GM19023 (cell line): Measurements from ENCODE around the gene SNAPIN.
"Not testable (repeated sequence)": the region's sequence is repeated elsewhere in the genome, so short reads cannot be mapped to it uniquely, and the experiment has no call there.

Experiments
- ATAC-seq: cut with Tn5 transposase; IDR thresholded peaks from one replicate; pipeline ENCODE4 v1.9.1; 2021; ENCODE audit warnings: mild to moderate bottlenecking, moderate library complexity; ENCODE audit not compliant: unreplicated experiment

SNAPIN gene

DNA sequence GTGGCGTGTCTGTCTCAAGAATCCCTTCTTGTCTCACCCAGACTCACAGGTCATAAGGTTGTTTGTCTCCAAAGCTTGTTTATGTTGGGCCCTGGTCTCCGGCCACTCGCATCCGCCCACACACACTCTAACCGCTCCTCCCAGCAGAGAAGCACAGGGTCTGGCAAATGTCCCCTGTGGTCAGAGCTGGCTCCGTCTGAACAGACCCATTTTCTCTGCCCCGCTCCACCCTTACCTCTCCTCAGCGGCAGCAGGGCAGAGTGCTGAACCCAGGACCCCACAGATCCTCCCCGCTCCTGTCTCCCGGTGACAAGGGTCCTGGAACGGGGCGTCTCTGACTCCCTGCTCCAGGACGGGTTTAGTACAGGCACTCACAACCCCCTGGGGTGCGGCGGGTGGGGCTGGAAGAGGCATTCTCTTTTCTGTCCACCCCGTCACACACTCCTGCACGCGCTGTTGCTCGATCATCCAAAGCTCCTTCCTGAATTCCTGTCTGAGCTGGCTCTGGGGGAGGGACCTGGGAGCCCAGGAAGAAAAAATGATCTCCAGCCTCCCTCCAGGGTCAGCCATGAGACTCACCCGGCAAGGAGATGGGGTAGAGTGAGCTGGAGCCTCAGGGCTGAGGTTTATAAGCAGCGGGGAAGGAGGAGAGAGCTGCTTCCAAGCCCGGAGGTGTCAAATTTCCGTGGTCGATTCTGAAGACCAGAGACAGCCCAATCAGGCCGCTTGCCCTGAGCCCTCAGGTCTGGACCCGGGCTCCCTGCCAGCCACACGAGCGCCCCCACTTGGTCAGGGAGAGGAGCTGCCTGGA lies 31.4 kb upstream of the SNAPIN start, which contains the start of gene S100A13:
S100A13 (minus strand) TSS at position 602 of the 811 bp plus-strand sequence. CDS start 1,033 bp downstream, outside the sequence.
- no peak for ATAC-seq

DNA sequence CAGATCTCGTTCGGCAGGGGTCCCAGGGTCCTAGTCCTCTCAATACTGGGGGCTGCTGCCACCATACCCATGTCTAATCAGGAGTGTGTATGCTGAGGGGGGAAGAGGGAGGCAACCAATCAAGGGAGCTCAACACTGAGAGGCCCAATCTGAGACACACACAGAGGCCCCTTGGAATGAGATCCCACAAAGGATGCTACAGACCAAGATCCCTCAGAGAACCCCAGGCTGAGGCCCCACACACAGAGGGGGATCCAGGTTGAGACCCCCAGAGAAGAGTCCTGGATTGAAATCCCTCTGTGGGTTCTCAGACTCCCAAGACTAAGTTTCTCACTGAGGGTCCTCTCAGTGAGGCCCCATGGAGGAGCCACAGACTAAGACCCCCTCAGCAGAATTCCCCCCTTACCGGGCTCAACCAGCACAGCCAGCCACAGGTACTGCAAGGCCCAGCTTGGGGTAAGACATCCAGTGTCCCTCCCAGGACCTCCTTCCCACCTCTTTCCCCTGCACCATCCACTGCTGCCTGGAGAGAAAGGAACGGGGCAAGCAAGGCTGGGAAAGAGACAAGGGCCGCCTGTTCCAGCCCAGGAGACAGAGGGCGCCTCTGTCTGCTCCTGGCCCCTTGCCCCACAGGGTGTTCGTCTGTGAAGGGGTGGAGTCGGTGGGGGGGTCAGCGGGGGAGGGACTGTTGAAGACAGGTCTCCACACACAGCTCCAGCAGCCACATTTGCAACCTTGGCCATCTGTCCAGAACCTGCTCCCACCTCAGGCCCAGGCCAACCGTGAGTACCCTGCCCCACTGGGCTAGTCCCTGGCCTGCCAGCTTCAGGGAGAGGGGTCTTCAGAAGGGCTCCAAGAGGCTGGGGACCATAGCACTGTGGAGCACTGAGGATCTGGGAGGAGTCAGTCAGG lies 30.5 kb upstream of the SNAPIN start, which contains the start of gene S100A1:
S100A1 (plus strand) TSS at position 720 of the 912 bp plus-strand sequence. CDS start 2,088 bp downstream, outside the sequence.
- ATAC-seq, result no peak

DNA sequence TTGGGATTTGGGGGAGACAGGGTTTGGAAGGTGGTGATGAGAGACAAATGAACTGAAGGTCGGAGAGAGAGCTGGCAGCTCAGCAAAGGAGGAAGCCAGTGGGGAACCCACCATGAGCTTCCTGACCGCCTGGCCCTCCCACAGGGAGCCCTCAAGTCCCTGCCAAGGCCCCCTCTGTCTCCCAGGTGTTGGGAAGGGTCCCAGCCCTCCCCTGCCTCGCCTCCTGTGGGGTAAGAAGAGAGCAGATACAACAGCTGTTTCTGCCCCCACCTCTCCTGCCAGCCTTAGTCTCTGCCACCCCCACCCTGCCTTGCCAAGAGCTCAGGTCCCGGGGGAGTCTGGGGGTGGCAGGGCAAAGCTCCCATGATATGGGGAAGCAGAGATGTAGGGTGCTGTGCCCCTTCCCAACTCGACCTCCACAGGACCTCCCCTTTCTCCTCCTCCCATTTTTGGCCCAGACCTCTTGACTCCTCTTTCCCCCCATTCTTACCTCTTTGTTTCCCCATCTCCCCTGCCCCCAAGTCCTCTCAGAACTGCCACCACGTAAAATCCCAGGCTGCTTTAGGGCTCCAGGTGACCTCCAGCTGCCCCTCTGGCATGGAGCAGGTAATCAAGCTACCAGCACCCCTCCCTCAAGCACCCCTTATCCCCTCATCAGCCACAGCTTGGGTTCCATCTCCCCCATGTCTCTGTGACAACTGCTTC lies 29.7 kb upstream of the SNAPIN start:
- no peak for ATAC-seq

DNA sequence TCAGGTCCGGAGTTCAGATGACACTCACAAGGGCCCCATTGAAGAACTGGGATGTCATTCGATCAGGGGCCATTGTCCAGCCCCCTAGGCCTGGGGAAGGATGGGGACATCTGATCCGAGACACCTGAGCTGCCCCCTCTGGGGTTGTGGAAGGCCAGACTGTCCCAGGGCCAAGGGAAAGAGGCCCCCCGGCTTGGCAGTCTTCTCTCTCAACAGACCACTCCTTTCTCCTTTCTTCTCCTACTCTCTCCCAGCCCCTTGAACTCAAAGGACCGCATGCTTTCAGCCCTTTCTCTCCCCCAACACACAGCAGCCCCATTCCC lies 29.2 kb upstream of the SNAPIN start:
- no peak for ATAC-seq

DNA sequence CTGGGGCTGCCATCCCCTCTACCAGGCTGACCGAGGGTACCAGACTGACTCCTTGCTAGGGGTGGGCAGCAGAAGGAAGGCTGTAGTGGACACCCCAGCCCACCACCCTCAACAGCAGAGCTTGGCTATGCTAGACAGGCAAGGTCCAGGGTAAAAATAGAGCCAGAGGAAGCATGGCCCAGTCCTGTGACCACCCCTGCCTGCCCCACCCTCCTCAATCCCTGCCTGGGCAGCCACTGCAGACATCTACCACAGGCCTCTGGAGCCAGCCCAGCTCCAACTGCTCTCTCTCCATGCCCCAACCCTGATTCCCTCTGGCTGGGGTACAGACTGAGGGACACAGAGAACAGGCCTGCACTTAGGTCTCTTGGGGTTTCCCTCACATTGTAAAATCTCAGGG lies 28.5 kb upstream of the SNAPIN start:
- ATAC-seq, result no peak

DNA sequence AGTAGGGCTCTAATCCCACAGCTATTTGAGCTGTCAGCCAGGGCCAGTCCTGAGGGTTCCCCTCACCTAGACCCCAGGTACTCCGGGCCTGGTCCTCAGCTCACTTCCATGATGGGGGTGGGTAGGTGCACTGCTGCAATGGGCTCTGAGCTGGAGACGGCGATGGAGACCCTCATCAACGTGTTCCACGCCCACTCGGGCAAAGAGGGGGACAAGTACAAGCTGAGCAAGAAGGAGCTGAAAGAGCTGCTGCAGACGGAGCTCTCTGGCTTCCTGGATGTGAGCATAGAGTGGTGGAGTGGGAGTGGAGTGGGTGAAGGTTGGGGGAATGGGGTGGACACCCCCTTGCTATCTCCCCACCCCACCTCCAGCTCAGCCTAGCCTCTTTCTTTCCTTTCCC lies 28.1 kb upstream of the SNAPIN start:
- no peak for ATAC-seq

DNA sequence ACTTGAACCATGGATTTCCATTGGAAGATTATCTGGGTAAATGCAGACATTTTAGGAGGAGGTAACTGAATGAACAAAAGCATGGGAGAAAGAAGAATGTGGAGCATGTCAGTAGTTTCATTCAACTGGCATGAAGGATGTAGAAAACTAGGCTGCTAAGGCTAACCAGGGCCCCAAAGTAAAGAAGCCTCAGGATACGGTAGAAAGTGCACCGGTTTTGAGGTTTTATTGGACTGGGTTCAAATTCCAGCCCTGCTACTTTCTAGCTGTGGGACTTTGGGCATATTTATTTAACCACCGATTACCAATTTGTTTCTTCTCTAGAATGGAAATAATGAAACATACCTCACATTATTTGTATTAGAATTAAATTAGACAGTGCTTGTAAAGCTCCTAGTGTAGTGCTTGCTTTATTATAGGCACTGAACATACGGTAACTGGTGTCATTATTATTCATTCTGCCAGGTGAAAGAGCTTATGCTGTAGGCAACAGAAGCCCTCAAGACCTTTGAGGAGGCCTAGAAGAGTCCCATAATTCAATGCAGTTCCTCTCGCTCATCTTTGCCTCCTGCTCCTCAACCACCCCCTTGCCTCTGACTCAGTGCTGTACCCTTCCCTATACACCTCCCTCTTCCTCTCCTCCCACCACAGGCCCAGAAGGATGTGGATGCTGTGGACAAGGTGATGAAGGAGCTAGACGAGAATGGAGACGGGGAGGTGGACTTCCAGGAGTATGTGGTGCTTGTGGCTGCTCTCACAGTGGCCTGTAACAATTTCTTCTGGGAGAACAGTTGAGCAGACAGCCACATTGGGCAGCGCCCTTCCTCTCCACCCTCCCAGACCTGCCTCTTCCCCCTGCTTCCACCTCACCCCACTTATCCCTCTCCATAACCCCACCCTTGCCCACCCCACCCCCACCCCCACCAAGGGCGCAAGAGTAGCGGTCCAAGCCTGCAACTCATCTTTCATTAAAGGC lies 27.2 kb upstream of the SNAPIN start:
- no peak for ATAC-seq

DNA sequence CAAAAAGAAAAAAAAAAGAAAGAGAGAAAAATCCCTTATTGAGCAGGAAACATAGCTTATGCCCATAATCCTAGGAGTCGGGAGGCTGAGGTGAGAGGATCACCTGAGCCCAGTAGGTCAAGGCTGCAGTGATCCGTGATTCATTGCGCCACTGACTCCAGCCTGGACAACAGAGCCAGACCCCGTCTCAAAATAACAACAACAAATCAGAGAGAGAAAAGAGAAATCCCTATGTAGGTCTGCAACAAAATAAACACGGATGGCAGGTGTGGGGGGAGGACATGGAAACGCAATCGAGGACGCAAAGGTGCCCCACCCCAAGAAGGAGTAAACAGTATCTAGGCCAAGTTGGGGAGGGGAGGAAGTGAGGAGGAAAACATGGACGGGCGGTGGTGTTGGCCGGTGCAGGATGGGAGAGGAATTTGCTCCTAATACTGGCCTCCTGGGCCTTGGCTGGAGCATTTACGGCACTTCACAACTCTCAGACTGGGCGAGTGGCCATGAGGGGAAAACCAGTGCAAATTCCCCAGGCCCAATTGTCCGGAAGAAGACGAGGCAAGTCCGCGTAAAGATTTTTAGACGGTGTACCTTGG lies 25.2 kb upstream of the SNAPIN start:
- peak; percentile 5 for ATAC-seq

DNA sequence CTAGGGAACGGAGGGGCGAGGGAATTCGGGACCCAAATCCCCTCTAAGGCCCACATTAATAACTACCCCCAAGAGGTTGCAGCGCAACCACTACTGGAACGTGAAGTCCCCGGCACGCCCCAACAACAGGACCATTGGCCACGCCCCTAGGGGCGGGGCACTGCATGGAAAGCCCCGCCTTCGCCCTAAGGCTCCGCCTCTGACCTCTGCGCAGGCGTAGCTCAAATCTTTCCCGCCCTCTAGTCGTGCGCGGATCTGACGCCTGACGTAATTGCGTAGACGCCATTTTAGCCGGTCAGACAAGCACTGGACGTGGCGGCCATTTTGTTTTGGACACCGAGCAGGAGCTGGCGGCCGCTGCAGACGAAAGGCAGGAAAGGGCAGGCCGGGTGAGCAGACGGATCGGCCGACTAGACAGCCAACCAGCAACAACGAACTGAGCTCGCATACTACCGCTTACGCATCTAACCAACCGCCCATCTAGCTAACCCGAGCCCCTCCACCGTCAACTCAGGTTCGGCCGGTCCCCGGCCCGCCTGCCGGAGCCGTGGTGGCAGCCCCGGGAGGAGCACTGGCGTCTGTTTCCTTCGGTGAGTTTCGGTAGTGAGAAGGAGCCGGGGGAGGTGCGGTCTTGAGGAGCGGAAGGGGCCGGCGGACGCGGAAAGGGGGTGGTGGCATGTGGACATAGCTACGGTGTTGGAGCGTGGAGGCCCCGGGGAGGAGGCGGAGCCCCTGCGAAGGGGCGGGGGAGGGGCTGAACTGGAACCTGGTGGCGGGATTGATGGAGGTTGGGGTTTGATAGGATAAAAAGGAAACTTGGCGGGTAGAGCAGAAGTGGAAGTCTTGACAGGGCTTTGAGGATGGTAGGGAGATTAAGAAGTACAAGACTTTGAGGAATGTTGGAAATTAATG lies 24.5 kb upstream of the SNAPIN start, which contains the start of gene CHTOP:
CHTOP (plus strand) TSS at position 313 of the 912 bp plus-strand sequence. CDS start 2,523 bp downstream, outside the sequence.
- peak; percentile 90 for ATAC-seq

DNA sequence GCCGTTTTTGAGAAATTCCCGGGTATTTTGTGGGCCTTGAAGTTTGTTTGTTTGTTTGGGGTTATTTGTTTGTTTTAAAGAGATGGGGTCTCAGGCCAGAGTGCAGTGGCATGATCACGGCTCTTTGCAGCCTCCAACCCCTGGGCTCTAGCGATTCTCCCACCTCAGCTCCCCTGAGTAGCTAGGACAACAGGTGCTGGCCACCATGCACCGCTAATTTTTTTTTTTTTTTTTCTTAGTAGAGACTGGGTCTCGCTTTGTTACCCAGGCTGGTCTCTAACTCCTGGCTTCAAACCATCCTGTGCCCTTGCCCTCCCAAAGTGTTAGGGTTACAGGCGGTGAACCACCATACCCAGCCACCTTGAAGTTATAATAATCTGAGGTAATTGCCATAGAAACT lies 22.6 kb upstream of the SNAPIN start:
- ATAC-seq, result no peak

DNA sequence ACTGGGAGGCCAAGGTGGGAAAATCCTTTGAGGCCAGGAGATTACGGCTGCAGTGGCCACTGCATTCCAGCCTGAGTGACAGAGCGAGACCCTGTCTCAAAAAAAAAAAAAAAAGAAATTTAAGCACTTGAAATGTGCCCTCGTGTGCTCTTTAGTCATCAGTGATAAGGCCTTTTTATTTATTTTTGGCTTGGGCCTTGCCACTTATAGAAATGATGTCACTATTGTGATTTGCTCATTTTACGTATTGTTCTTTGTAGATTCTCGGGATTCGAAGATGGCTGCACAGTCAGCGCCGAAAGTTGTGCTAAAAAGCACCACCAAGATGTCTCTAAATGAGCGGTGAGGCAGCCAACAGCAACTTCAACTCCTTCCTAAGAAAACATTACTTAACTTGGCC lies 22.2 kb upstream of the SNAPIN start:
- no peak for ATAC-seq

DNA sequence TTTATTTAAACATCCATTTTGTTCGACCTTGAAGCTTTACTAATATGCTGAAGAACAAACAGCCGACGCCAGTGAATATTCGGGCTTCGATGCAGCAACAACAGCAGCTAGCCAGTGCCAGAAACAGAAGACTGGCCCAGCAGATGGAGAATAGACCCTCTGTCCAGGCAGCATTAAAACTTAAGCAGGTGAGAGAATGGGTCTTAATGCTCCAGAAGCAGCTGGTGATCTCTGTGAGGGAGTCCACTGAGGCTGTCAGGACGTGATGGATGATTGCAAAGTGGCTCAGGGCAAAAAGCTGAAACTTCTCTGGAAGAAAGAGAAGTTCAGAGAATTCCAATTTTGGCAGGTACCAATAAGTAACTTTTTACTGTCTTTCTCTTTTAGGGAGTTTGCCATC lies 20.2 kb upstream of the SNAPIN start:
- ATAC-seq, result no peak

DNA sequence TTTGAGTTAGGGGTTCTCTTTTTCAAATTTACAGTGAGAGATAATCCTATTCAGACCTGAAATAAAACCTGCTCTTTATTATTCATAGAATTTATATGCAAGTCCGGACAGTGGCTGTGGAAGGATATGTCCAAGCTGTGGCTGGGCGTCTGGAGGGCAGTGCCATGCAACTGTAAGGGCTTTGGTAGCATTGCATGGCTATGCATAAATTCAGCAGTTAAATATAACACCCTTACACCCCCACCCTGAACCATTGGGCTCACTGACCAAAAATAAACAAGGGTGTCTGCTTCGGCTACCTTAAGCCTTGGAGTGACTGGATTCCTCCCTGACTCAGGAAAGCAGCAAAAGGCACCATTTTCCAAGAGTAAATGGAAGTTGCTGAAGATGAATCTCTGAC lies 19.2 kb upstream of the SNAPIN start:
- no peak for ATAC-seq

DNA sequence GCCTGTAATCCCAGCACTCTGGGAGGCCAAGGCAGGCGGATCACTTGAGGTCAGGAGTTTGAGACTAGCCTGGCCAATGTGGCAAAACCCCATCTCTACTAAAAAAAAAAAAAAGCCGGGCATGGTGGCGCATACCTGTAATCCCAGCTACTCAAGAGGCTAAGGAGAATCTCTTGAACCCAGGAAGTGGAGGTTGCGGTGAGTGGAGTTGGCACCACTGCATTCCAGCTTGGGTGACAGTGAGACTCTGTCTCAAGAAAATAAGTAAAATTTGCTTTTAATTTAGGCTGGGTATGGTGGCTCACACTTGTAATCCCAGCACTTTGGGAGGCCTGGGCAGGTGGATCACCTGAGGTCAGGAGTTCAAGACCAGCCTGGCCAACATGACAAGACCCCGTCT lies 18.3 kb upstream of the SNAPIN start:
- ATAC-seq, result not testable (repeated sequence)

DNA sequence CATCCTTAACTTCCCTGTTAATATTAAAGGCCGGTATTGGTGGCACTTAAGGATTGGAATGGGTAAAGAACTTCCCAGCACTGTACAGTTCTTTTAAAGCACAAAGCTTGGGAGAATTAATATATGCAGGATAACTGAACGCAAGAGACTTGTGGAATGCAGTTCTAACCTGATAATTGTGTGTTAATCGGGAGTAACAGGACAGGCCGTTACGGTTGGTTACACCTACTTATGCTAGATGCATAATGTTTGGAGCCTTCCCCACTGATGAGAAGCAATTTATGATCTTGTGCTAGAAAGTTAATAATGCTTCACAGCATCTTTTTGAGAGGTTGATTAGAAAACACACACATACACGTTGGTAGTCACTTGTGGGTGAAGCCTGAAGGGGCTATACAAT lies 17.6 kb upstream of the SNAPIN start:
- ATAC-seq, result no peak

DNA sequence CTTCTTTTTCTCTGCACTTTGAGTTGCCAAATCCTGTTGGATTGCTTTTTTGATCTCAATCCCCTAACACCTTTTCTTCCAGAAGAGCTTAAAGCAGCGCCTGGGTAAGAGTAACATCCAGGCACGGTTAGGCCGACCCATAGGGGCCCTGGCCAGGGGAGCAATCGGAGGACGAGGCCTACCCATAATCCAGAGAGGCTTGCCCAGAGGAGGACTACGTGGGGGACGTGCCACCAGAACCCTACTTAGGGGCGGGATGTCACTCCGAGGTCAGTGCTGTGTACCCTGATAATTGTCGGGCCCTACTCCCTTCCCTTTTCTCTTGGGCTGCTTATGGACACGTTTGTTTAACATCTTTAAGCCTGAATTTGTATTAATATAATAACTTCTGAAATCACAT lies 16.3 kb upstream of the SNAPIN start:
- ATAC-seq, result no peak

DNA sequence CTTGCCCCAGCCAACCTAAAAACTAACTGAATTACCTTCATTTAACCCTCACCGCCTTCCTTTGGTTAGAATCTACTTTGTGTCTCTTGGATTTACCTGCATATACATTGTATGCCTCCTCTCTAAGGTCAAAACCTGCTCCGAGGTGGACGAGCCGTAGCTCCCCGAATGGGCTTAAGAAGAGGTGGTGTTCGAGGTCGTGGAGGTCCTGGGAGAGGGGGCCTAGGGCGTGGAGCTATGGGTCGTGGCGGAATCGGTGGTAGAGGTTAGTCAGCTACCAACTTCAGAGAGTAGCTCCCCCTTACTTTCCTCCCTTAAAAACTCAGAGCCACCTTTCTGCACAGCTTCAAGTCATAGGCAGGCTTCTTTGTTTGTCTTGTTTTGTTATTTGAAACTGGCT lies 15.4 kb upstream of the SNAPIN start:
- no peak for ATAC-seq

DNA sequence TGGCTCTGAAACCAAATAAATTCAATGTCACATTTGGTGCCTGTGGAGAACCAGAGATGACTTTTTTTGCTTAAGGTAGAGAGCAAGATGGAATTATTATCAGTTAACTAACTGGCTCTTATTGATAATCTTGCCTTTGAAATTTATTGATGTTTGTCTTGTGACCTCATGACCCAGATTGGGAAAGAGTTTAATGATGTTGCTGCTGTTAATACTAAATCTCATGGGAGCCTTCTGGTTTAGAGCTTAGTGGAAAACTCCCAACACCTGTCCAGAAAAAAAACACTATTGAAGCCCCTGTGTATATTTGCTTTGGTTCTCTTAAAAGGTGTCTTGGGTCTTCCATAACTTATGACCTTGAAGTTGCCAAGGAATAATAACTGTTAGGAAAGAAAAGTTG lies 14.7 kb upstream of the SNAPIN start:
- ATAC-seq, result no peak
